Activated CD8-positive, alpha-beta memory T cell treated with anti-CD3 and anti-CD28 coated beads, Interleukin-2, amount 50 U/mL, for 4 hours (primary cell): ENCODE results near the gene OR6C76.
"Not testable (repeated sequence)": the region's sequence is repeated elsewhere in the genome, so short reads cannot be mapped to it uniquely, and the experiment has no call there.

Experiments
- DNase-seq: peaks from one replicate; pipeline ENCODE4 v3.0.0-alpha.2; 2020

Gene OR6C76

GRCh38 chr12:55425954-55426353, at the start of gene OR6C76:
TSS of gene OR6C76 (plus strand) at chr12:55426254. CDS start at chr12:55426254, 0 bp downstream.
- no peak for DNase-seq

- no peak for DNase-seq
Measured at GRCh38 chr12:55385891-55386290, 40.2 kb upstream of the OR6C76 start.

- DNase-seq, result no peak
Measured at GRCh38 chr12:55392032-55392795, 33.8 kb upstream of the OR6C76 start.

- no peak for DNase-seq
Measured at GRCh38 chr12:55396326-55396725, 29.7 kb upstream of the OR6C76 start.

- DNase-seq, result no peak
Measured at GRCh38 chr12:55400229-55400628, 25.8 kb upstream of the OR6C76 start, which contains the start of gene OR6C65. TSS of gene OR6C65 (plus strand) at chr12:55400529. CDS start at chr12:55400529, 0 bp downstream.

GRCh38 chr12:55407866-55408265, 18.2 kb upstream of the OR6C76 start:
- DNase-seq, result no peak

- not testable (repeated sequence) for DNase-seq
Measured at GRCh38 chr12:55409133-55409532, 16.9 kb upstream of the OR6C76 start.

- DNase-seq, result not testable (repeated sequence)
Measured at GRCh38 chr12:55412138-55412537, 13.9 kb upstream of the OR6C76 start.

- not testable (repeated sequence) for DNase-seq
Measured at GRCh38 chr12:55413498-55414388, 12.3 kb upstream of the OR6C76 start.

GRCh38 chr12:55414396-55414823, 11.6 kb upstream of the OR6C76 start:
- not testable (repeated sequence) for DNase-seq

- DNase-seq, result not testable (repeated sequence)
Measured at GRCh38 chr12:55414889-55415288, 11.2 kb upstream of the OR6C76 start.

- DNase-seq, result no peak
Measured at GRCh38 chr12:55416961-55417360, 9.1 kb upstream of the OR6C76 start.

- DNase-seq, result no peak
Measured at GRCh38 chr12:55420307-55420962, 5.6 kb upstream of the OR6C76 start.

GRCh38 chr12:55428331-55429243, 2.5 kb downstream of the OR6C76 start:
- no peak for DNase-seq

- DNase-seq, result not testable (repeated sequence)
Measured at GRCh38 chr12:55441233-55441632, 15.2 kb downstream of the OR6C76 start.

GRCh38 chr12:55443776-55444175, 17.7 kb downstream of the OR6C76 start, which contains the start of gene OR6C2:
TSS of gene OR6C2 (plus strand) at chr12:55444076. CDS start at chr12:55452214, 8,138 bp downstream.
- no peak for DNase-seq

GRCh38 chr12:55445357-55445756, 19.3 kb downstream of the OR6C76 start:
- no peak for DNase-seq

- DNase-seq, result no peak
Measured at GRCh38 chr12:55446326-55446725, 20.3 kb downstream of the OR6C76 start.

GRCh38 chr12:55448825-55449224, 22.8 kb downstream of the OR6C76 start:
- DNase-seq, result no peak

- DNase-seq, result not testable (repeated sequence)
Measured at GRCh38 chr12:55464926-55465325, 38.9 kb downstream of the OR6C76 start.

GRCh38 chr12:55467836-55468235, 41.8 kb downstream of the OR6C76 start:
- no peak for DNase-seq

GRCh38 chr12:55469291-55469690, 43.2 kb downstream of the OR6C76 start:
- no peak for DNase-seq
